Right atrium auricular region (tissue), 2 donors: ENCODE measurements around the gene PDSS2. TPM values are rescaled to one million over a fixed set of nuclear protein-coding genes. Genes with fewer than 3 reads are reported as not detected.
"Not testable (repeated sequence)": the region's sequence is repeated elsewhere in the genome, so short reads cannot be mapped to it uniquely, and the experiment has no call there.

ENCODE experiments used
- DNase-seq: peaks from one replicate; pipeline ENCODE4 v3.0.0-alpha.2; 2019; ENCODE audit warnings: low spot score
- H3K27ac ChIP-seq, 2 donors: fragments of 200-600 bp; sonication (generic); 1 replicate in 1 of 2; 2 replicates in 1 of 2; pipeline ENCODE4 v1.5.1; 2016 to 2019
- H3K27me3 ChIP-seq, 2 donors: fragments of 200-600 bp; sonication (generic); one replicate each; pipeline versions ENCODE4 v1.5.1 to v1.6.0; 2017 to 2019
- H3K36me3 ChIP-seq: fragments of 200-600 bp; sonication (generic); one replicate; pipeline ENCODE4 v1.5.1; 2016
- H3K4me1 ChIP-seq, 2 donors: fragments of 200-600 bp; sonication (generic); one replicate each; pipeline versions ENCODE4 v1.5.1 to v1.6.0; 2017 to 2019
- H3K4me3 ChIP-seq, 2 donors: fragments of 200-600 bp; sonication (generic); 1 replicate in 1 of 2; 2 replicates in 1 of 2; pipeline ENCODE4 v1.5.1; 2017 to 2019; ENCODE audit warnings: mild to moderate bottlenecking in 1 of 2, moderate library complexity in 1 of 2
- H3K9me3 ChIP-seq, 2 donors: fragments of 200-600 bp; sonication (generic); one replicate each; pipeline ENCODE4 v1.5.1; 2019
- total RNA-seq, 2 donors: library from RNA; depleted of rRNA; stranded (reverse); fragments of >200 nt; gene quantifications; one replicate each; pipeline ENCODE4 v1.1.0, GENCODE V29; 2016
- TF ChIP-seq, protein P1 (sequence below), 2 donors: fragments of 200-600 bp; sonication (generic); IDR thresholded peaks; one replicate each; pipeline ENCODE4 v1.5.1; 2019; ENCODE audit warnings: antibody characterized with exemption in 2 of 2

PDSS2 gene
- total RNA-seq, 2 donors from 2014 or later, result 8.8 to 18.2 TPM

DNA sequence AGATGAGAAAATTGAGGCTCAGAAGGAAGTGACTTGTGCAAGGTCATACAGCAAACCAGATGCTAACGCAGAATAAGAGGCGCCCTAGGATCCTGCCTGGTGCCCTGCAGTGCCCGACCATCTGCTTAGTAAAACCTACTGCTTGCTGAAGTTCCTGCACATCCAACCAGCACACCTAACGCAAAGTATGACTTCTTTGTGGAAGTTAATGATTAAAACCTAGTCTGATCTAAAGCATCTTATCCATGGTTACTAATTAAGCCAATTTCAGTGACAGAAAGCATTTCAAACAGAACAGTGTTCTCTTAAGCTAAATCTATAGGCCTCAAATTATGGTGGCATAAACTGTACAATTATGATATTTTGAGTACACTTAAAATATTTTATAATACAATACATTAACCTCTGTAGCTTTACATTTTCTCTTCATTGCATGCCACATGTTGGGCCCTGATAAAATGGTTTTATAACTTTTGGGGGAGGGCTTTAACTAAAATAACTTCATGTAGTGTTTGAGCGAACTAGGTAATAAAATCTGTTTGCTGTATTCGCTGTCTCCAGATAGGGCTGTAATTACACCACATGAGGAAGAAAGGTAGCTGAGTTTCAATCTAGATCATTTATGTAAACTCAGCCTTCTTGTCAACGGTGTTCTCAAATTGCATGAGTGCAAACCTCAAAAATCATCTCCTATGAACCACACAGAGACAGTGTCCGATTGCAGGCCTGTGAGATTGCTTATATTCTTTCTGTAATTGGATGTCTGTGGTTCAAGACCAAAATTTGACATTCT is 306.5 kb downstream of the PDSS2 start:
- TF ChIP-seq, protein P1, sequence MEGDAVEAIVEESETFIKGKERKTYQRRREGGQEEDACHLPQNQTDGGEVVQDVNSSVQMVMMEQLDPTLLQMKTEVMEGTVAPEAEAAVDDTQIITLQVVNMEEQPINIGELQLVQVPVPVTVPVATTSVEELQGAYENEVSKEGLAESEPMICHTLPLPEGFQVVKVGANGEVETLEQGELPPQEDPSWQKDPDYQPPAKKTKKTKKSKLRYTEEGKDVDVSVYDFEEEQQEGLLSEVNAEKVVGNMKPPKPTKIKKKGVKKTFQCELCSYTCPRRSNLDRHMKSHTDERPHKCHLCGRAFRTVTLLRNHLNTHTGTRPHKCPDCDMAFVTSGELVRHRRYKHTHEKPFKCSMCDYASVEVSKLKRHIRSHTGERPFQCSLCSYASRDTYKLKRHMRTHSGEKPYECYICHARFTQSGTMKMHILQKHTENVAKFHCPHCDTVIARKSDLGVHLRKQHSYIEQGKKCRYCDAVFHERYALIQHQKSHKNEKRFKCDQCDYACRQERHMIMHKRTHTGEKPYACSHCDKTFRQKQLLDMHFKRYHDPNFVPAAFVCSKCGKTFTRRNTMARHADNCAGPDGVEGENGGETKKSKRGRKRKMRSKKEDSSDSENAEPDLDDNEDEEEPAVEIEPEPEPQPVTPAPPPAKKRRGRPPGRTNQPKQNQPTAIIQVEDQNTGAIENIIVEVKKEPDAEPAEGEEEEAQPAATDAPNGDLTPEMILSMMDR (IDR thresholded peaks at IDR 0.05), result no peak
- H3K9me3 ChIP-seq, result no peaks in the 10 kb centered on the region
- H3K27ac ChIP-seq, result no peak overlapping the region
- H3K4me1 ChIP-seq, result no peaks in the 10 kb centered on the region
- no peaks in the 10 kb centered on the region for H3K36me3 ChIP-seq
- H3K27me3 ChIP-seq, result no peaks in the 10 kb centered on the region
- no peak overlapping the region for H3K4me3 ChIP-seq
- DNase-seq, result no peak

DNA sequence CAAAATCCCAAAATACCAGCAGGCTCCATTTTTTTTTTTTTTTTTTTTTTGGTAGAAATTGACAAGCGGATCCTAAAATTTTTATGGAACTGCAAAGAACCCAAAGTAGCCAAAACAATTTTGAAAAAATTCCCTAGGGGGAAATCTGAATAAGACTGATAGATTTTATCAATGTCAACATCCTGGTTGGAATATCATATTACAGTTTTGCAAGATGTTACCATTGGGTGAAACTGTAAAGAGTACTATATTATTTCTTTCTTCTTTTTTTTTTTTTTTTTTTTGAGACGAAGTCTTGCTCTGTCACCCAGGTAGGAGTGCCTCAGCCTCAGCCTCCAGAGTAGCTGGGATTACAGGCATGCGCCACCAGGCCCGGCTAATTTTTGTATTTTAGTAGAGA is 314.7 kb downstream of the PDSS2 start:
- Histone ChIP-seq H3K36me3 (no peaks in the 10 kb centered on the region), H3K4me1 (no peaks in the 10 kb centered on the region), H3K4me3 (no peak overlapping the region), H3K27me3 (no peaks in the 10 kb centered on the region), H3K27ac (no peak overlapping the region), H3K9me3 (no peaks in the 10 kb centered on the region)
- DNase-seq, result no peak
- TF ChIP-seq, protein P1 (IDR thresholded peaks at IDR 0.05), result no peak

DNA sequence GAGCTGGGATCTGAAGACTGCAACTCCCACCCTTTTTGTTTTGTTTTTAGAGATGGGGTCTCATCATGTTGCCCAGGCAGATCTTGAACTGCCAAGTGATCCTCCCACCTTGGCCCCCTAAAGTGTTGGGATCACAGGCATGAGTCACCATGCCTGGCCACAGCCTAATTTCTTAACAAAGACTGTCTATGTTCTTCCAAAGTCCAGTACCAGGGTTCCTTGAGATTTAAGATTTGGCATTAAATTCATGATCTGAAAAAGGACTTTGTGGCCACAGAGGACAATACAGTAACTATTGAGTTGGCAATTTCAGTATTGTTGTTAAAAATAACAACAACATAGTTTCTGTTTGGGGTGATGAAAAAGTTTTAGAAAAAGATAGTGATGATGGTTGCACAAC is 315.4 kb downstream of the PDSS2 start:
- DNase-seq, result no peak
- Histone ChIP-seq H3K36me3 (no peaks in the 10 kb centered on the region), H3K27me3 (no peaks in the 10 kb centered on the region), H3K9me3 (no peaks in the 10 kb centered on the region), H3K4me3 (no peak overlapping the region), H3K27ac (no peak overlapping the region), H3K4me1 (no peaks in the 10 kb centered on the region)
- TF ChIP-seq, protein P1 (IDR thresholded peaks at IDR 0.05), result no peak

GRCh38 chr6:107140581-107140980 is 318.8 kb downstream of the PDSS2 start:
- Histone ChIP-seq H3K4me1 (no peaks in the 10 kb centered on the region), H3K36me3 (no peaks in the 10 kb centered on the region), H3K4me3 (no peak overlapping the region), H3K9me3 (no peaks in the 10 kb centered on the region), H3K27ac (no peak overlapping the region), H3K27me3 (no peaks in the 10 kb centered on the region)
- DNase-seq, result no peak
- TF ChIP-seq, protein P1 (IDR thresholded peaks at IDR 0.05), result no peak

GRCh38 chr6:107136324-107136723 is 323.0 kb downstream of the PDSS2 start:
- H3K4me1 ChIP-seq, H3K27ac ChIP-seq: not testable (repeated sequence)

GRCh38 chr6:107135048-107135680 is 324.2 kb downstream of the PDSS2 start:
- H3K4me3 ChIP-seq, H3K36me3 ChIP-seq, DNase-seq, H3K9me3 ChIP-seq, H3K27me3 ChIP-seq, H3K4me1 ChIP-seq, H3K27ac ChIP-seq: not testable (repeated sequence)

More at GRCh38 chr6:107136324-107136723, 323.0 kb downstream of the PDSS2 start:
- DNase-seq, H3K9me3 ChIP-seq, H3K27me3 ChIP-seq, H3K4me3 ChIP-seq, H3K36me3 ChIP-seq: not testable (repeated sequence)
